GM18861 (cell line): Measurements from ENCODE around the gene KRT8.
A peak's percentile ranks its signal among the peaks of the same experiment; 100 is the strongest.
"Not testable (repeated sequence)": the region's sequence is repeated elsewhere in the genome, so short reads cannot be mapped to it uniquely, and the experiment has no call there.

Experiments used
- ATAC-seq: cut with Tn5 transposase; IDR thresholded peaks from one replicate; pipeline ENCODE4 v1.9.1; 2021; ENCODE audit not compliant: unreplicated experiment

Gene KRT8

DNA sequence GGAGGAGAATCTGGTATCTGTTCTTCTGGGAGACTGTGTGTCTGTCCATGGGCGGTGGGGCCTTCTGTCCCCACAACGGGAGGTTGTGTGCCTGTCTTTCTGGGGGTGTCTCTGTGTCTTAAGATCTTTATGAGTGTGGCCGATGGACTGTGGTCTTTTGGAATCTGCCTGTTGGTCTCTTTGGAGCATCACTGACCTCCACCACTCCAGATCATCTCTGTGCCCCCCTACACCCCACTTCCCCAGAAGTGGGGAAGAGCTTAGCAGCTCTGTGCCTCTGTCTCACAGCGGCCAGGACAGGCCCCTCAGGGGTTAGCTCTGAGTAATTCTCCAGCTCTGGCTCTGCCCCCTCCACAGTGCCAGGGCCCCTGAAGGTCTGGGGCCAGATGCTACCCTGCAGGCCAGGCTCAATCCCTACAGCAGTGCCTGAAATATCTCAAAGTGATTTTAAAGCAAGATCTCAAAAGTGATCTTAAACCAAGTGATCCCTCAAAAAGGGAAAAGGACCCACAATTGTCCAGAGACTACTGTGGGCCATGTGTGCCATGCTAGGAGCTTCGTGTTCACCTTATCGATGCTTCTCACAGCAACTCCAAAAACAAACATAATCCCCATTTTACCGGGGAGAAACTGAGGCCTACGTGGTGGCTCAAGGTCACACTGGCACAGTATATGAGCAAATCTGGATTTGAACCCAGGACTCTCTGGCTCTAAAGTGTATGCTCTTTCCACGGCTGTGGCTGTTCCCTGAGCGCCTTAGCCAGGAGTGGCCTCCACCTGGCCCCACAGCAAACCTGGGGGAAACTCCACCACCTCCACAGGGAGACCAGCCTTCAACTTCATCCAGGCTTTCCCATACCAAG lies 30.1 kb downstream of the KRT8 start:
- ATAC-seq, result no peak

DNA sequence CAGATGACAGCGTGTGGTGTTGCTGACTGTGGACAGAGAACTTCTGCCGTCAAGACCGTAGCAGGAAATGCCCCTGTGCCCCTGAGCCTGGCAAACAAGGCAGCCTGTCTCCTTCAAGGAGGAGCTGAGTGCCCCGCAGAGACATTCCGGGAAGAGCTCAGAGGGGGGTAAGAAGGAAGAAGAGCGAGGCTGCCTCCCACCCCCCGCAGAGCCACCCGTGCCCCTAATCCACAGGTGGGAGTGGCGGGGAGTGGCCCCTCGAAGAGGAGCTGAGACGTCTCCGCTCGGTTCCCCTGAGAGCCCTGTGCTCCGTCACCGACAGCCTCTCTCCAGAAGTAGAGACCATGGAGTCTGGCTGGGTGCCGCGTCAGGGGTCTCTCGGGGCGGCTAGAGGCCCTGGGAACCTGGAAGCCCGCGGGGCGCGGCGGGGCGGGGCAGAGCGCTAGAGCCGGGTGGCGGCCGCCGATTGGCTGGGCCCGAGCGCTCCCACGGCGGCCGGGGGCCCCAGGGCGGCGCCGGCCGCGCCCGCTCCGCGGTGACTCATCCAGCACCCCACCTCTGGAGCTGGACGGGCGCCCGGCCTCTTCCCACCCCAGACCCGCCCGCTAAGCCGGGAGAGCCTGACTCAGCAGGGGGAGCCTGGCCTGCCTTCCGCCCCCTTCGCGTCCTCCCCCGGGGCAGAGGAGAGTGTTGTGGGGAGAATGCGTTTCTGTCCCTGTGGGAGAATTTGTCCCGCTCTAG lies 30.9 kb downstream of the KRT8 start:
- ATAC-seq, result no peak

DNA sequence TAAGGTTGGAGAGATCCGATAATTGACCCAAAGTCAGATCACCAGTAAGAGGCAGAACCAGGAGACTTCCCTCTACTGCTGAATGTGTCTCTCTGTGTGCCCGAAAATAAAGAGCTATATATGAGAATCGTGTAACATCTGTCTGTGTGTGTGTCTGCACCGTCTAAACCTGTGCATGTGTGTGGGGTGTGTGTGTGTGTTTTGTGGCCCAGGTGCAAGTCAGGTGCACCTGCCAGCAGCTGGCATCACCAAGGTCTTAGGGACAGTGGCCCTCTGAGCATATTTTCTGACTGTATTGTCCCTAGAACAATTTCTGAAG lies 31.4 kb downstream of the KRT8 start:
- no peak for ATAC-seq

DNA sequence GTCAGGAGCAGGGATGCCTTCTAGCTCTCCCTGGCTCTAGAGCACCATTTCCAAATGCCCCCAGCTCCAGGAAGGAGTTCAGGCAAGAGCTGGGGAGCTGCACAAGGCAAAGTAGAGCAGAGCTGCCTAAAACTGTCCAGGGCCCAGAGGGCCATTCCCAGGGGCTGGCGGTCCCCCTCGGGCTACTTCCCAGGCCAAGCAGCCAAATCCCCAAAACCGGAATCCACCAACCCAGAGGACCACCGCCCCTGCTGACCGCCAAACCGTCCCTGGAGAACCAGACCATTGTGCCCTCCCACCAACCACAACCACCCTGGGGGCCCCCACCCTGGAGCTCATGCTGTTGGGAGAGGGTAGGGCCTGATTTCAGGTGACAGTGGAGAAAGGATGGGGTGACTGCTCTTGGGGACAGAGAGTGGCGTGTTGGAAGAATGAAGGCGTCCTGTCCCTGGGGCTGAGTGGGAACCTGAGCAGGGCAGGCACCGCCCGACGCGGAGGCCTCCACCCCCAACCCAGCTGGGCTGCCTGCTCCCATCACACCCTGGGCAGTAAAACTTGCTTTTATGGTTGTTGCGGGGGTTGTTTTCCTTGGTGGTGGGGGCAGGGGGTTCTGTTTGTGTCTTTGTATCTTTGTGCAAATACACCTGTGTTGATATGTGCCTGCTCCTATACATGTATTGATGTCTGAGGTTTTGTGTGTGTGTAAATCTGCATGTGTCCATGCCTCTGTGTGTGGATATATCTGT lies 32.1 kb downstream of the KRT8 start:
- ATAC-seq, result no peak

DNA sequence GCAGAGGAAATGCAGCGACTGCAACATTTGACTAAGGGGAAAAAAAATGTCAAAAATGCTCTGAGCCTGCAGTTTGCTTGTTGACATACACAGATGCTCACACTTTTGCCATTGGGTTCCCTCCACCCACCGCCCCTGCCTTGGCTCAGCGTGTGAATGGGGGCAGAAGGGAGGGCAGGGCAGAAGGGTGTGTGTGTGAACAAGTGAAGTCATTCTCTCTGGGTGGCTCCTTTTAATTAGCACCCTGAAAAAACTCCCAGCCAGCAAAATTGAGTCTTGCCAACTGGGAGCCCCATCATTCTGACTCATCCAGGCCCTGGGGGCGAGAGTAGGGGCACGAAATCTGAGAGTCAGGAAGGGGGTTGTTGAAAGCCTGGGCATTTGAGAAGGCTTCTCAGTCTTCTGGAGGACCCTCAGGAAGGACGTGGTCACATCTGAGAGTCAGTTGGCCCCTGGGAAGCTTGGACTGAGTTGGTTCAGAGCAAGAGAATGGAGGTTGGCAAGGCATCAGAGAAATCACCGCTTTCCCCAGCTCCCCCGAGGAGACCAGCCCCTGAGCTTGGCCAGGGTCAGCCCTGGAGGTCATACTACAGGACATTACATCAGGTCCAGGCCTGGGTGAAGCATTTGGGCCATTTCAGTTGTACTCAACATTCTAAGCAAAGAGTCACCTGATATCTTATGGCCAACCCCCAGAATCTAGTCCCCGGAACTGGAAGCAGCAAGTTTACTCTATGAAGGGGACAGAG lies 33.4 kb downstream of the KRT8 start:
- ATAC-seq, result no peak

DNA sequence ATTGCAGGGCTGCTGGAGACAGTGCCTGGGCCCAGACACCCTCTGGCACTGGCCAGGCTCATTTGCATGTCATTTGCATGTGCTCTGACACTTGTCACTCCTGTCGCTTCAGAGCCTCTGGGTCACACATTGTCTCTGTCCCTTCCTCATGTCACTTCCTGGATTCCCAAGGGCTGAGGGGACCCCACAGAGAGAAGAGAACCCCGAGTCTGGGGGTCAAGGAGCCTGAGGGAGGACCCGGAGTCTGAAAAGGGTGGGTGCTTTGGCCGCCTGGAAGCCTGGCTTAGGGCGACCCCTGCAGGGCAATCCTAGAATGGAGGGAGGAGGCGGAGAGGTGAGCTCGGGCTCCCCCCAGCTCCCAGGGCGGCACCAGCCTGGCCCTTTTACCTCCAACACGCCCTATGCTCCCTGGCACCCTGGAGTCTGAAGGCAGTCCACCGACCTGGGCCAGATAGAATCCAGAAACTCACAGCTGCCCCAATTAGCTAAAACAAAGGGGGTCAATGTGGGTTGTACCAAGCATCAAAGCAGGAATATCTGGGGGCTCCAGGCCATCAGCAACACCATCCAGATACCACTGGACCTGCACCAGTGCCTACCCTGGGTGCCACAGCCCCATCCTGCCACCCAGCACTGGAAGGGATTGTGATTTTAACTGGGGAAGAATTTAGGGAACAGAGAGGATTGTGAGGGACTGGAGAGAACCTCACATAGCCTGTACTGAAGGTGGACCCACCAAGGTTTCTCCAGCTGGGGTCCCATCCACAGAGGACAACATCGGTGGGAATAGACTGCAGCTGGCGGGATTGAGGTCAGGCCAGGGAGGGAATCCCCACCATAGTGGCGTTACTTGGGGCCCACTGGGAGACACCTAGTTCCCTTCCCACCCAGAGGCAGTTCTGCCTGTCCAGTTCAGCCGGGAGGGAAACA lies 34.2 kb downstream of the KRT8 start:
- peak; percentile 79 for ATAC-seq

DNA sequence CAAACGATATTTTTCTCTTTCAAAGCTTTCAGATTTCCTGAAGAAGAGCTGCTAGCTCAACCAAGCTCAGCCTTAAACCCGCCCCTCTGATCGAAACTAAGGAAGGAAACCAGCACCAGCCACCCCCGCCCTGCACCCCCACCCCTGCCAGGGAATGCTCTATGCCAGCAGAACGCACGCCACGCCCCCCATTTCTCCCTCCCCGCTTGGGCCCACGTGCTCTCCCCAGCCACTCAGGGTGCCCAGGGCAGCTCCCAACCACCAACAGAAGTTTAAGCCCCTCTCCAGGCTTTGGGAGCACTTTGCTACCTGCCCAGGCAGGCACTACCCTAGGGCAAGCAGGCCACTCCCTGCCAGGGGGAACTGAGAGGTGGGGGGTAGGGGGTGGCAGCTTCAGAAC lies 37.2 kb downstream of the KRT8 start:
- no peak for ATAC-seq

DNA sequence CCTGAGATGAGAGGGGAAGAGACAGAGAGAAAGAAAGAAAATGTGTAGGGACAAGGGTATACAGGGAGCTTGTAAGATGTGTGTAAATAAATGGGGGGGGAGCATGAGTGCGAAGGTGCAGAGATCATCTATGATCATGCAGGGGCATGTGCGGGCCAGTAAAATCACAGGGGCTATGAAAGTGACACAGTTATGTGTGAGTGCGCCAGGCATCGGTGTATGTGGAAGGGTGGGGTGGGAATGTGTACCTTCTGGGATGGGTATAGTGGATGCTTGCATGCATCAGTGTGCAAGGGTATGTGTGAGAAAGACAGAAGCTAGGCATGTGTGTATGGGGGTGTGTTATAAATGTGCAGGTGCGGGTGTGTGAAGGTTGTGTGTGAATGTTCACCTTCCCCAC lies 37.7 kb downstream of the KRT8 start:
- ATAC-seq, result no peak

DNA sequence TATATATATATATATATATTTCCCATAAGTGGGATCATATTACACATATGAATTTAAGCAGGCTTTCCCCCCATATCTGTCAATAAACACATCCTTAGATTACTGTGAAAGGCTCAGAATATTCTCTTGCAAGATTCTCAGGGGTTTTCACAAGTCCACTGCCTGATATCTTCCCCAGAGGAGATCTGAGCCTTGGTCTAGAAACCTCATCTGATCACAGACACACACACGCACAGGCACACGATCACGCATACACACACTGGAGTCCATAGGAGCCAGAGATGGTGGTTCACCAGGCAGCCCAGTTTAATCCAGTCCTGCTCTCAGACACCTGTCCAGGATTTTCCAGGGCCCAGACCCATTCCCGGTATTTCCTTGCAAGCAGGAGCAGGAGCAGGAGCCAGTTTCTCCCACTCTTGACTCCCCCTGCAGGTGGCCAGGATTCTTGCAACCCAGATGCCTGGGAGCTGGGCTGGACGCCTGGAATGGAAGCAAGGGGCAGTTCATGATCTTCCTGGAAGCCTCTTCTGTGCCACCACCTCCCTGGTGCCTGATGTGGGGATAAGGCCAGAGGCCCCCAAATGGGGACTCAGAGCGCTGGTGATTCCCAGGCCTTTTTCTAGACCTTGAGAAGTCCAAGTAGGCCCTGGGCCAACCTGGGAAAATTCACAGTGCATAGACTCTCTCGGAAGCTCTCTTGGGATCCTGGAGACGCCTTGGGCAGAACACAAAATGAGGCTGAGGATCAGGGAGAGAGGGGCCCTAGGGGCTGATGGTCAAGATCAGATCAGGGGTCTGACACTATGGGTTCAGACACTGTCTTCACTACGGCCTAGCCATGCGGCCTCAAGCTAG lies 39.6 kb downstream of the KRT8 start:
- ATAC-seq, result no peak

DNA sequence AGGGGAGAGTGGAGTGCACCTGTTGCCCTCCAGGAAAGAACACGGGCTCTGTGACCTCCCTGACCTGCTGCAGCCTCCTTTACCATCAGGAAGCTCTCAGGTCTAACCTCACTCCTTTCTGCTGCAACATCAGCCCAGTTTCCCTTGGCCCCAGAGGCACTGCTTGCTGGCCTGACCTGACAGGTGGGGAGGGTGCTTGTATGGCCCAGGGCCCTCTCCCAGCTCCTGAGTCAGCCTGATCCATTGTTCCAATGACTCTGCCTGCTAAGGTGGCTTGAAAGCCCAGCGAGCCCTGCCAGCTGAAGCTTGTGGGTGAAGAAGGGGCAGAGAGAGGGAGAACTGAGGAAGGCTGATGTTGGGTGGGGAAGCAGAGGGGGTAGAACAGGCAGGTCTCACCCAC lies 42.9 kb downstream of the KRT8 start:
- no peak for ATAC-seq

DNA sequence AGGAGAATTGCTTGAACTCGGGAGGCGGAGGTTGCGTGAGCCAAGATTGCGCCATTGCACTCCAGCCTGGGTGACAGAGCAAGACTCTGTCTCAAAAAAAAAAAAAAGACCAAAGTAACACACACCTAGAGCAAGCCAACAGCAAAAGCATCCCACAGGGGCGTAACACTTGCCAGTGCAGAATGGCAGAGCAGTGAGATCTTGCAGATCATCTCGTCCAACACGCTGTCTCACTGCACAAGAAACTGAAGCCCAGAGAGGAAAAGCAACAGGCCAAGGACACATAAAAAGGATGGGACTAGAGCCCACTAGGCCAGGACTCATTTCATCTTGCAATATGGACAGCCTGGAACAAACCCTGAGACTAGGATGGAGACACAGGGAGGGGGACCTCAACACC lies 43.4 kb downstream of the KRT8 start:
- ATAC-seq, result no peak

DNA sequence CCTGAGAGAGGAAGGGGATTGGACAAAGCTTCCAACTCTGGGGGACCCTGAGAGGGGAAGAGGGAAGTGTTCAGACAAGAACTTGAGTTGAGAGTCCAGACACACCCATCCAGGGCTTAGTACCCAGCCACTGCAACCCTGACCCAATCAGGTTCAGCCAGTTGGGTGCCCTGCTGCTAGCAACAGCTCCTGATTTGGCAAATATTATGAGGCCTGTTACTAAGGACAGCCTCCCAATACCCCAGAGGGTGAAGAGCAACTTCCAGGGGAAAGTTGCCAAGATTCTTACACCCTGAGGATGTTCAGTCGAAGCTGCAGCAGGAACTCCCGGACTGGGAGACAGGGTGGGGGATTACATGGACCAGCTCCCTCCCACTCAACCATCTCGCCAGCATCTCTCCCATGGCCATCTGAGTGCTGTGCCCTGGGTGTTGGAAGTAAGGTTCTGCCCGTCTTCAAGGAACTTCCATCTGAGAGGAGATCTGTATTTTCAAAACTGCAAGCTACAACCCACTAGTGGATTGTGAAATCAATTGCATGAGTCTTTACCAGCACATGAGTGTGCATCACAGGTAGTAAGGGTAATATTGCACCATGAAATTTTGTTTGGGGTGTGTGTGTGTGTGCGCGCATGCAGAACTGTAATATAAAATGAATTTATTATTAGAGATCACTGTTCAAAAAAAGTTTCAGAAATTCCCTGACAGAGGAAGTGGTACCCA lies 44.6 kb downstream of the KRT8 start:
- ATAC-seq, result no peak

DNA sequence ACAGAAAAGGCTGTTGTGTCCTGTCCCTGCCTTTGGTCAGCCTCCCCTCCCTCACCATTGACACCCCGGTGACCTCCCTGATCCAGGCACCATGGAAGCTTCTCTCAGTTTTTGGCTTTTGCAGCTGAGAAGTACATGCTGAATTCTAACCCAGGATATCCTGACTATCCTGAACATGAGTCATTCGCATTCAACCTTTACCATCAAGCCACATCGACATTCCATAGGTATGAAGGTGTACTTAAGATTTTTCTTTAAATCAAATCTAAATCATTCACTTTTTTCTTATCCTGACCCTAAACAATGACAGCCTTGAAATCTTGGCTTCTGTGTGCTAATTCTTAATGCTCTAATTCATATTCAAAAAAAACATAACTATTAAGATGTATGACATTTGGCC lies 47.4 kb downstream of the KRT8 start:
- no peak for ATAC-seq

DNA sequence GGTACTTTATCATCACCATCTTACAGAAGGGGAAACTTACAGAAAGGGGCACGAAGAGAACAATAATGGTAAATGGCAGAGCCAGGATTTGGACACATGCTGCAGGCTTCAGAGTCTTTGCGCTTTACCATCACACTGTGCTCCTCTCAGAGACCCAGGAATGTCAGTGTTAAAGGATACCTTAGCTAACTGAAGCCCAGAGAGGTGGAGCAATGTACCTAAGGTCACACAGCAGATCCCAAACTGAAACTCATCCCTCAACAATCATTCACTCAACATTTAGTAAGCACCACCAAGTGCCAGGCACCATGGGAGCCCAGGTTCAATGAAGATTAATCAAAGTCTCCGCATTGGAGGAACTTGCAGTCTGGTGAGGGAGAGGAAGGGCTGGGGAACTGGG lies 48.1 kb downstream of the KRT8 start:
- ATAC-seq, result no peak

DNA sequence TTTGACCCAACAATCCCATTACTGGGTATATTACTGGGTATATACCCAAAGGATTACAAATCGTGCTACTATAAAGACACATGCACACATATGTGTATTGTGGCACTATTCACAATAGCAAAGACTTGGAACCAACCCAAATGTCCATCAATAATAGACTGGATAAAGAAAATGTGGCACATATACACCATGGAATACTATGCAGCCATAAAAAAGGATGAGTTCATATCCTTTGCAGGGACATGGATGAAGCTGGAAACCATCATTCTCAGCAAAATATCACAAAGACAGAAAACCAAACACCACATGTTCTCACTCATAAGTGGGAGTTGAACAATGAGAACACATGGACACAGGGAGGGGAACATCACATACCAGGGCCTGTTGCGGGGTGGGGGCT lies 48.8 kb downstream of the KRT8 start:
- not testable (repeated sequence) for ATAC-seq

DNA sequence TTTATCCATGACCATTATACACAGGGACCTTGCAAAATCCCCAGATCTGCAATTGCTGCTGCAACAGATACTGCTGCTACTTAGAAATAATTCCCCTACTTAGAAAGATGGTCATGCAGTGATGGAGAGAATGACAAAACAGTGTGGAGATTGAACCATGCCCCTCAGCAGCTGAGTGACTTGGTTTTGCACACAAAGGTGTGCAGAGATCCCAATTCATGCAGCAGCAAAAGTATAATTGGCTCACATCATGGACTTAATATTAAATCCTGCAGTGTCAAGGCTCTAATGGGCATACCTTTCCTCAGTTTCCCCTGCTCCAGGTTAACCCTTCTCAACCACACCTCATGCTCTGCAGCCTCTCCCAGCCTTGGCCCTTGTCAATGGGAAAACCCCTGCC lies 53.1 kb downstream of the KRT8 start:
- no peak for ATAC-seq

DNA sequence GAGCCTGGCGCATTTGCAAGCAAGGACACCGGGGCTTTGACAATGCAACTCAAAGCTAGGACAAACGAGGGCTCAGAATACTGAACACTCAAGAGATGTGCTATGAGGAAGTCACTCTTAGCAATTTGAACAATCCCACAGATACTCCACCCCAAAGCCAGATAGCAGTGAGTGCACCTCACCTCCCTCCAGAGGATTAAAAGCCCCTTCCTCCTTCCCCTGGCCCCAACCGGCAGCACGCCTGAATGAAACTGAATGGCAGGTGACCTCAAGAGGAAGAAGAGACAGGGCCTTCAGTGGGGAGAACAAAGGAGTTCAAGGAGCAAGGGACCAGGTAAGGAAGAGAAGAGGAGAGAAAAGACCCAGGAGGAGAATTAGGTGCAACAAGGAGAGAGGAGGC lies 54.2 kb downstream of the KRT8 start:
- ATAC-seq, result no peak

DNA sequence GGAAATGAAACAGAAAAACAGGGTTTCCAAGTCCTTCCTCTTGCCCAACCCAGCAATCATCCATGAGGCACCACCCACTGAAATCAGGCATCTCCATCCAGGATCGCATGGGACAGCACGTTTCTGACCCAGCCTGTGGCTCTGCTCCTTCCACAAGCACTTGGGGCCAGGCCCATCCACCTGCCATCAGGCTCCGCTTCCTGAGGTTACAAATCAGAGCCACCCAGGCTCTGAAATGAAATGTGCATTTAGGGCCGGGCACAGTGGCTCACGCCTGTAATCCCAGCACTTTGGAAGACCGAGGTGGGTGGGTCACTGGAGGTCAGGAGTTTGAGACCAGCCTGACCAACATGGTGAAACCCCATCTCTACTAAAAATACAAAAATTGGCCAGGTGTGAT lies 55.4 kb downstream of the KRT8 start:
- no peak for ATAC-seq
